AG04449 (cell line): ENCODE measurements around the gene TMEM8B.

Experiments used
- CTCF ChIA-PET: fragments of 350-600 bp; formaldehyde crosslinking; extraction: SDS; loops from one replicate; lab custom pipeline; 2021; ENCODE audit warnings: antibody characterized with exemption; lab: Yijun Ruan, JAX
- POLR2A ChIA-PET: fragments of 400-600, 350-600 bp; formaldehyde crosslinking; extraction: SDS; loops from one replicate; lab custom pipeline; 2020; ENCODE audit warnings: antibody characterized with exemption, inconsistent platforms; lab: Yijun Ruan, JAX
- DNase-seq: peaks from one replicate; pipeline ENCODE4 v3.0.0-alpha.2; 2010; ENCODE audit warnings: low read depth, low spot score
- H3K4me3 ChIP-seq: 2 replicates; pipeline ENCODE4 v1.5.1; 2011; ENCODE audit warnings: low read depth, mild to moderate bottlenecking, control low read depth, low read length
- CTCF ChIP-seq: IDR thresholded peaks from one replicate; pipeline ENCODE4 v1.5.1; 2011; ENCODE audit warnings: mild to moderate bottlenecking, moderate library complexity, low read length, control low read depth, inconsistent platforms; ENCODE audit not compliant: insufficient read depth; ENCODE audit errors: missing control alignments

Gene TMEM8B

DNA sequence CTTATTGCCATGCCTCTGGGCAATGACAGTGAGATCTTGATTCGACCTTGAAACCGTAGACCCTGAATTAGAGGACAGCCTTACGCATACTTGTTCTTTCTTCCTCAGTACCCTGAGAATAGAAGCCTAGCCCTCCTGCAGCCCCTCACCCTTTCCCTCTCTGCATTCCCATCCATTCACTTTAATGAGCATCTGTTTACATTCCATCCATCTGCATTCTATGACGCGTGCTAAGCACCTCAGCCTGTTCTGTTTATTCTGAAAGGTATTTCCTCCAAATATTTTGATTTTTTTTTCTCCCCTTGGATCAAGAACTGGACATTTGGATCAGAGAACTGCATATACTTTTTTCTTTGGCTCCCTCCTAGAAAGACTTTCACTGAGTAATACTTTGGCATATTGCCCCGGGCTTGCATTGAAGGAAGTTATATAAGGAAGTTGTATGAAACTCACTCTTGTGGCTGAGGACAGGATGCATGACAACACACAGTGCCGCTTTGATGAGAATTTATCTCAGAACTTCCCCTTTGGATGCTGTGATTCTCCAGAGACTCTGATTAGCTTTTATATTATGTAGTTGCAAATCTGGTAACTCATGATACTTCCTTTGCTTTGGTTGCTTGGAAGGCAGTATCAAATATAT, 15.7 kb downstream of the TMEM8B start:
- POLR2A ChIA-PET = no interaction called here

GRCh38 chr9:35845824-35846771, 17.1 kb downstream of the TMEM8B start:
- TF ChIP-seq CTCF = no peak
- no peak overlapping the region for H3K4me3 ChIP-seq
- no peak for DNase-seq
- POLR2A ChIA-PET = no interaction called here
- CTCF ChIA-PET = interaction anchor here (0.6 to 3.1 kb wide), 10 partner anchors 10 to 269 kb away, joined by 3 to 12 read pairs (median 6); partner anchors contain the start of gene HINT2

More for the DNA sequence above, 15.7 kb downstream of the TMEM8B start:
- no peak overlapping the region for H3K4me3 ChIP-seq
- CTCF ChIA-PET = interaction anchor here (0.6 to 3.1 kb wide), 8 partner anchors 9 to 55 kb away, joined by 3 to 12 read pairs (median 8); partner anchors contain the start of gene HINT2
- DNase-seq = no peak
- no peak for TF ChIP-seq CTCF

DNA sequence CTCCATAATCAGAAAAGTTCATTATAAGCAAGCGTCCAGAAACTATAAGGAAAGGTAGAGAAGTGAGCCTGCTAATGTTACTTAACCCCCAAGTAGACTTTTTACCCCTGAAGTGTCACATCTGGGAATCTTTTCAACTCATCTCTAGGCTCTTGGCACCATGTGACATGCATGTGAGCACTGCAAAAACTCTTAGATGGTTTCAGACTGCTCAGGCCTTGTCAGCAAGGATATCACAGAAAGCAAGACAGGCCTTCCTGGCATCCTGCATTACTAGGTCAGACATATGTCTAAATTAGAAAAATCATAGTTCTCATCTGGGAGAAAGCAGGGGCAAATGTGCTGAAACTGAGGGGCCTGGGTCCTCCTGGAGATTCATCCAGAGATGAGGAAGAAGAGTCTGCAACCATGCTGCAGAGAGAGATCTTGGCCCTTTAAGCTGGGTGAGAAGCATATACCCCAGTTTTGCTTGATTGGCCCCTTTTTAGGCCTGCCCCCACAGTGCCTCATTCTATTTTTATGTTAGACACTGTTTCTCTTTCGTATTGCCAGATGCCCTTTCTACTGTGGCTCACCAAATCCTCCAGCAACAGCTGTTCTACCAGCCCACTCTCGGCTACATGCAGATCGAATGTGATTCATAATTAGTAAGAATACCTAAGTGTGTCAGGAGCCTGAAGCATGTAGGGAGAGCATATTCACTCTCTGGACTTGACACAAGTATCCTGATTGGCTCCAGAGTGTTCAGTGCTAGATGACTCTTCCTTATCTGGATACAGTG, 19.0 kb downstream of the TMEM8B start:
- POLR2A ChIA-PET = interaction anchor here (0.7 to 1.3 kb wide), 2 partner anchors 13 to 36 kb away, joined by 3 to 5 read pairs; partner anchors contain the start of gene SPAG8
- peak; percentile 78 for DNase-seq
- no peak overlapping the region for H3K4me3 ChIP-seq
- CTCF ChIA-PET = interaction anchor here (0.9 to 2.6 kb wide), 4 partner anchors 10 to 34 kb away, joined by 4 to 15 read pairs (median 4); no protein-coding TSS in a partner anchor
- no peak for TF ChIP-seq CTCF

DNA sequence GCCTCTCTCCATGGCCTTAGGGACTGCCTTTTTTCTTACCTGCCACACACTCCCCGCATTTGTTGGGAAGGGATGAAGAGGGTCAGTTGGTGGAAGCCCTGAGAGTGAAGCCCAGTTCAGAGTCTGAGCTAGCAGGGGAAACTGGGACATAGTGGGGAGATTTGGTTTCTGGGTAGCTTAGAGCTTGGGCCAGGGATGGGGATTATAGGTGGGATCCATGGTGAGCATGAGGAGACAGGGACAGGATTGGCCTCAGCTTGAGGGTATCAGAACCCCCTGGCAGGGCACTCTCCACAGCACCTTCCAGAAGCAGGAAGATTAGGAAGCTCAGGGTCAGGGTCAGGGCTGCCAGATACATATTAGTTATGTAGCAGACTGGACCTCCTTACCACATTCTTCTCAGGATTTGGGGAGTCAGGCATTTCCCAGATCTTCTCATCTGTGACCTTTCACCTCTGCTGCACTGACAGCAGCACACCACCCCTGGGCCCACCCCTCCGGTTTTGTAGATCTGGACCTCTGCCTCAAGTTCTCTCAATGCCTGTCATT, 23.3 kb downstream of the TMEM8B start:
- no peak overlapping the region for H3K4me3 ChIP-seq
- no peak for TF ChIP-seq CTCF
- POLR2A ChIA-PET = no interaction called here
- CTCF ChIA-PET = interaction anchor here (1.5 to 4.4 kb wide), 3 partner anchors 26 to 62 kb away, joined by 7 to 16 read pairs (median 9); no protein-coding TSS in a partner anchor
- DNase-seq = no peak

GRCh38 chr9:35852876-35853865, 24.1 kb downstream of the TMEM8B start:
- CTCF ChIA-PET = interaction anchor here (1.5 to 4.4 kb wide), 2 partner anchors 27 to 29 kb away, joined by 9 to 16 read pairs; no protein-coding TSS in a partner anchor
- no peak for TF ChIP-seq CTCF
- DNase-seq = no peak
- H3K4me3 ChIP-seq = no peak overlapping the region
- POLR2A ChIA-PET = no interaction called here
